Erythroblast (primary cell): ENCODE data around the gene PHF12.
"Not testable (repeated sequence)": the region's sequence is repeated elsewhere in the genome, so short reads cannot be mapped to it uniquely, and the experiment has no call there.

Source experiments
- DNase-seq, 2 experiments: peaks; one replicate each; lab custom pipeline; 2025; lab: John Stamatoyannopoulos, UW
- GATA1 ChIP-seq: IDR thresholded peaks from 2 replicates; pipeline ENCODE4 v1.6.1; 2011; ENCODE audit warnings: low read depth, mild to moderate bottlenecking, control low read depth, low read length, moderate library complexity
- POLR2A ChIP-seq: IDR thresholded peaks from 2 replicates; pipeline ENCODE4 v1.6.1; 2011; ENCODE audit warnings: mild to moderate bottlenecking, low read length

PHF12 gene

GRCh38 chr17:28944343-28944742, 7.0 kb downstream of the PHF12 start:
- TF ChIP-seq POLR2A (no peak), GATA1 (no peak)
- DNase-seq = no peak

GRCh38 chr17:28942925-28943324, 8.4 kb downstream of the PHF12 start:
- TF ChIP-seq GATA1 (no peak), POLR2A (no peak)
- DNase-seq = no peak

GRCh38 chr17:28941251-28941650, 10.1 kb downstream of the PHF12 start:
- TF ChIP-seq GATA1 (no peak), POLR2A (no peak)
- no peak for DNase-seq

- no peak for TF ChIP-seq GATA1
- TF ChIP-seq POLR2A = no peak
Observed at GRCh38 chr17:28940675-28941074, 10.6 kb downstream of the PHF12 start.

GRCh38 chr17:28940142-28940541, 11.2 kb downstream of the PHF12 start:
- TF ChIP-seq POLR2A (no peak), GATA1 (no peak)
- no peak for DNase-seq

More at GRCh38 chr17:28940675-28941074, 10.6 kb downstream of the PHF12 start:
- no peak for DNase-seq

GRCh38 chr17:28938552-28938951, 12.8 kb downstream of the PHF12 start:
- TF ChIP-seq POLR2A (no peak), GATA1 (no peak)
- DNase-seq = peak in 1 of 2 experiments; percentile 32

GRCh38 chr17:28937044-28937729, 14.1 kb downstream of the PHF12 start:
- TF ChIP-seq POLR2A = no peak
- TF ChIP-seq GATA1 = no peak
- no peak for DNase-seq

GRCh38 chr17:28935744-28936460, 15.4 kb downstream of the PHF12 start:
- DNase-seq = no peak
- TF ChIP-seq POLR2A = no peak
- TF ChIP-seq GATA1 = no peak

GRCh38 chr17:28934508-28934907, 16.8 kb downstream of the PHF12 start:
- DNase-seq = not testable (repeated sequence)

- DNase-seq = peak in 1 of 2 experiments; percentile 27
- TF ChIP-seq POLR2A = no peak
- no peak for TF ChIP-seq GATA1
Observed at GRCh38 chr17:28929787-28930186, 21.5 kb downstream of the PHF12 start.

- TF ChIP-seq POLR2A (no peak), GATA1 (no peak)
- no peak for DNase-seq
Observed at GRCh38 chr17:28928061-28928460, 23.3 kb downstream of the PHF12 start.

- DNase-seq = no peak
Observed at GRCh38 chr17:28926786-28927185, 24.5 kb downstream of the PHF12 start.

GRCh38 chr17:28926366-28926765, 25.0 kb downstream of the PHF12 start:
- TF ChIP-seq POLR2A (no peak), GATA1 (no peak)
- no peak for DNase-seq

More at GRCh38 chr17:28926786-28927185, 24.5 kb downstream of the PHF12 start:
- no peak for TF ChIP-seq GATA1

GRCh38 chr17:28925912-28926365, 25.4 kb downstream of the PHF12 start:
- no peak for TF ChIP-seq GATA1
- no peak for TF ChIP-seq POLR2A
- DNase-seq = peak in 1 of 2 experiments; percentile 9
